ENCODE data around the gene FARS2.

Gene FARS2

GRCh38 chr6:5537132-5537531 lies 275.8 kb downstream of the FARS2 start:
- Histone ChIP-seq H3K9ac (ENCODE audit: low read length) (no peak overlapping the region), H3K27ac (ENCODE audit: low read length) (no peak overlapping the region), H3K79me2 (ENCODE audit: low read length) (no peaks in the 10 kb centered on the region), H3K4me3 (ENCODE audit: low read length) (no peak overlapping the region), H3K4me1 (ENCODE audit: low read length) (no peaks in the 10 kb centered on the region), H4K20me1 (ENCODE audit: insufficient read depth, low read length) (no peaks in the 10 kb centered on the region), H3K36me3 (replicated peaks; ENCODE audit: low read depth, low read length) (no peaks in the 10 kb centered on the region), H3K9me3 (ENCODE audit: insufficient read depth, low read length) (no peaks in the 10 kb centered on the region), H2AFZ (ENCODE audit: low read depth, low read length) (no peak overlapping the region), H3K27me3 (ENCODE audit: low read depth, low read length) (no peaks in the 10 kb centered on the region), H3K4me2 (ENCODE audit: low read length) (no peak overlapping the region)
- no peak for TF ChIP-seq CTCF (IDR thresholded peaks at IDR 0.05; ENCODE audit: low read depth, low read length)
- no peak for TF ChIP-seq EZH2phosphoT487 (IDR thresholded peaks at IDR 0.05; ENCODE audit: low read depth)

- H2AFZ ChIP-seq (ENCODE audit: low read depth, low read length), result no peak overlapping the region
- no peaks in the 10 kb centered on the region for H3K36me3 ChIP-seq (replicated peaks; ENCODE audit: low read depth, low read length)
- H3K4me2 ChIP-seq (ENCODE audit: low read length), result no peak overlapping the region
- no peak overlapping the region for H3K9ac ChIP-seq (ENCODE audit: low read length)
- no peak overlapping the region for H3K4me3 ChIP-seq (ENCODE audit: low read length)
- H3K9me3 ChIP-seq (ENCODE audit: insufficient read depth, low read length), result no peaks in the 10 kb centered on the region
- no peaks in the 10 kb centered on the region for H3K4me1 ChIP-seq (ENCODE audit: low read length)
- no peaks in the 10 kb centered on the region for H4K20me1 ChIP-seq (ENCODE audit: insufficient read depth, low read length)
- H3K79me2 ChIP-seq (ENCODE audit: low read length), result no peaks in the 10 kb centered on the region
- H3K27ac ChIP-seq (ENCODE audit: low read length), result no peak overlapping the region
- TF ChIP-seq EZH2phosphoT487 (IDR thresholded peaks at IDR 0.05; ENCODE audit: low read depth), result no peak
- TF ChIP-seq CTCF (IDR thresholded peaks at IDR 0.05; ENCODE audit: low read depth, low read length), result no peak
- H3K27me3 ChIP-seq (ENCODE audit: low read depth, low read length), result no peaks in the 10 kb centered on the region
These were observed 276.7 kb downstream of the FARS2 start for GRCh38 chr6:5537967-5538366.

- Histone ChIP-seq H3K4me2 (ENCODE audit: low read length) (no peak overlapping the region), H3K9ac (ENCODE audit: low read length) (no peak overlapping the region), H3K27me3 (ENCODE audit: low read depth, low read length) (no peaks in the 10 kb centered on the region), H2AFZ (ENCODE audit: low read depth, low read length) (no peak overlapping the region), H3K4me1 (ENCODE audit: low read length) (no peaks in the 10 kb centered on the region), H4K20me1 (ENCODE audit: insufficient read depth, low read length) (no peaks in the 10 kb centered on the region), H3K4me3 (ENCODE audit: low read length) (no peak overlapping the region), H3K27ac (ENCODE audit: low read length) (no peak overlapping the region), H3K9me3 (ENCODE audit: insufficient read depth, low read length) (no peaks in the 10 kb centered on the region), H3K36me3 (replicated peaks; ENCODE audit: low read depth, low read length) (no peaks in the 10 kb centered on the region), H3K79me2 (ENCODE audit: low read length) (no peaks in the 10 kb centered on the region)
- no peak for TF ChIP-seq EZH2phosphoT487 (IDR thresholded peaks at IDR 0.05; ENCODE audit: low read depth)
- no peak for TF ChIP-seq CTCF (IDR thresholded peaks at IDR 0.05; ENCODE audit: low read depth, low read length)
These were observed 279.1 kb downstream of the FARS2 start for GRCh38 chr6:5540370-5540769.

GRCh38 chr6:5541025-5541424 lies 279.7 kb downstream of the FARS2 start:
- Histone ChIP-seq H3K4me1 (ENCODE audit: low read length) (no peaks in the 10 kb centered on the region), H3K36me3 (replicated peaks; ENCODE audit: low read depth, low read length) (no peaks in the 10 kb centered on the region), H3K27me3 (ENCODE audit: low read depth, low read length) (no peaks in the 10 kb centered on the region), H3K79me2 (ENCODE audit: low read length) (no peaks in the 10 kb centered on the region), H3K9ac (ENCODE audit: low read length) (no peak overlapping the region), H2AFZ (ENCODE audit: low read depth, low read length) (no peak overlapping the region), H3K27ac (ENCODE audit: low read length) (no peak overlapping the region), H3K4me2 (ENCODE audit: low read length) (no peak overlapping the region), H4K20me1 (ENCODE audit: insufficient read depth, low read length) (no peaks in the 10 kb centered on the region), H3K9me3 (ENCODE audit: insufficient read depth, low read length) (no peaks in the 10 kb centered on the region), H3K4me3 (ENCODE audit: low read length) (no peak overlapping the region)
- no peak for TF ChIP-seq EZH2phosphoT487 (IDR thresholded peaks at IDR 0.05; ENCODE audit: low read depth)
- no peak for TF ChIP-seq CTCF (IDR thresholded peaks at IDR 0.05; ENCODE audit: low read depth, low read length)

Data from OCI-LY3 (cell line).